ENCODE data around the gene EXD1.
"Not testable (repeated sequence)": the region's sequence is repeated elsewhere in the genome, so short reads cannot be mapped to it uniquely, and the experiment has no call there.

Gene EXD1

GRCh38 chr15:41135580-41135979 lies 95.0 kb downstream of the EXD1 start:
- DNase-seq = not testable (repeated sequence)

DNA sequence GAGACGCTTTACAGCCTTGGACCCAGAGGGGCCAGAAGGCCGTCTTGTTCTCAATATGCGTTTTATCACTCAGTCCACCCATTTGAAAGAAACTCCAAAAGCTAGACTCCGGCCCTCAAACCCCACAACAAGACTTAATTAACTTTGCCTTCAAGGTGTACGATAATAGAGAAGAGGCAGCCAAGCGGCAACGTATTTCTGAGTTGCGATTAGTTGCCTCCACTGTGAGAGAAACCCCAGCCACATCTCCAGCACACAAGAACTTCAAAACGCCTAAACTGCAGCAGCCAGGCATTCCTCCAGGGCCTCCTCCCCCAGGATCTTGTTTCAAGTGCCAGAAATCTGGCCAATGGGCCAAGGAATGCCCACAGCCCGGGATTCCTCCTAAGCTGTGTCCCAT lies 97.1 kb downstream of the EXD1 start:
- no peak for DNase-seq

Measured in NCI-H1694 treated with DMSO at 0.1 percent for 48 hours (cell line).